ENCODE measurements around the gene CFAP58. TPM values are rescaled to one million over a fixed set of nuclear protein-coding genes. Genes with fewer than 3 reads are reported as not detected.

The CFAP58 gene
- total and polyA plus RNA-seq, 2 donors (not counting 3 experiments of a cell fraction or from before 2014, with no cell fraction given): 0.07 to 0.29 TPM

DNA sequence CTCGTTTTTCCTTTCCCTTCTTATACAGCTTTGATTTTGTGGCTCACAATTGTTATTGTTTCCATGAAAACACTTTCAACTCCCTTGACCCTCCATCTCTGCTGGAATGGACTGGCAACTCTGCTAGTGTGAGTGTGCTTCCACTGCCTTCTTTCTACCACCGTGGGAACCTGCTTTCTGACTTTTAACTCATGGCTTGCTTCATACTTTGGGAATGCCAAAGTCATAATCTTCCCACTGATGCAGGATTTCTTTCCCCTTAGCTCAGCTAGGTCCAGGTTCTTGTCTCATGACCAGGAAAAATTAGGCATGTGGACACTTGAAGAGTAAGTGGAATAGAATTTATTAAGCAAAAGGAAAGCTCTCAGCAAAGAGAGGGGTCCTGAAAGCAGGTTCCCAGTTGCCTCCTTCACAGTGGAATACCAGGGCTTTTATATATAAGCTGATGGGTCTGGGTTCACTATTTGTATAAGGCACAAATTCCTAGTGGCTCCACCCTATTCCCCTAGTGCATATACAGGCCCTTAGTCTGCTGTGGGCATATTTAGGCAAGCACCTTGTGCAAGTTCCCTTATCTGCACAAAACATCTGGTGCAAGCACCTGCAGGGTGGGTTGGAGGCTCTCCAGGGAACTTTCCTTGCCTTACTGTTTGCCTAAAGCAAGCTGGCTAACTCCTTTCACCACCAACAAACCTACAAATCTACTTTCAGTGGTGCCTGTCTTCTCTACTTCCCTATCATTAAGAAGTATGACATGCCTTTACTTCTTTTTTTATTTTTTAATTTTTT lies 119.5 kb downstream of the CFAP58 start:
- Histone ChIP-seq H3K27ac (ENCODE audit: insufficient read depth, low read depth, low read length) (no peak overlapping the region), H2AFZ (ENCODE audit: low read depth, low read length) (no peak overlapping the region)
- no peak for DNase-seq (ENCODE audit: low read depth, low spot score)

DNA sequence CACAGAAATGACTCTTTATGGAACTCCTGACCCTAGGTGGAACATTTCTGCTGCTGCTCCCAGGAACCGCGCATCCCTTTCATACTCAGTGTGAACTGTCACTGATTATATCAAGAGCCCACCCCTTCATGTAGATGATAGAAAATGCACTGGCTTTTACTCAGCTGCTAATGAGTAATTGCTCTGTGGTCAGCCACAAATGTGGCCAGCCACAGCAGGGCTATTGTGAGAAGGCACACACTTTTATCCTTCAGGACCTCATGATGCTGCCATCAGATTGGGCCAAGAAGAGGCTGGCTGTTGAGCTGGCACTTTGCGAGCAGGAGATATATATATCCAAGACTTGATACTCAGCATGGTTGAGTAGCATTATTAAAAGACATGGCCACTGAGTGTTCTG lies 124.7 kb downstream of the CFAP58 start:
- no peak overlapping the region for H2AFZ ChIP-seq (ENCODE audit: low read depth, low read length)
- no peaks in the 10 kb centered on the region for H3K4me1 ChIP-seq (ENCODE audit: control insufficient read depth, extremely low read depth, insufficient read depth, low read length)
- DNase-seq (ENCODE audit: low read depth, low spot score): no peak
- ChIA-PET CTCF (no interaction called here), POLR2A (no interaction called here)
- H3K36me3 ChIP-seq (ENCODE audit: control insufficient read depth in 2 of 2, extremely low read depth in 1 of 2, insufficient read depth in 2 of 2, low read length in 2 of 2): no peaks in the 10 kb centered on the region
- no peaks in the 10 kb centered on the region for H3K79me2 ChIP-seq (ENCODE audit: control insufficient read depth, insufficient read depth, low read length)
- dilution Hi-C loops (cut with MboI; ENCODE audit: extremely low pct_ligation_motif_present, low sequenced_read_pairs) (no loop called here), intact Hi-C loops (cut with micrococcal nuclease) (no loop called here)
- H3K9ac ChIP-seq (replicated peaks; ENCODE audit: extremely low read depth, insufficient read depth, low read length): no peak overlapping the region
- no peak overlapping the region for H3K4me2 ChIP-seq (ENCODE audit: insufficient read depth, low read length)
- no peak overlapping the region for H3K4me3 ChIP-seq (replicated peaks in 1 of 3; ENCODE audit: insufficient read depth in 1 of 3, low read depth in 1 of 3, low read length in 3 of 3)
- H3K27ac ChIP-seq (ENCODE audit: insufficient read depth, low read depth, low read length): no peak overlapping the region
- no peaks in the 10 kb centered on the region for H3K27me3 ChIP-seq (ENCODE audit: control insufficient read depth in 2 of 2, insufficient read depth in 2 of 2, low read length in 2 of 2)
- TF ChIP-seq GATA2 (IDR thresholded peaks at IDR 0.05; ENCODE audit: insufficient read depth, insufficient read length, low read depth, low read length) (no peak), MYC (IDR thresholded peaks at IDR 0.05; ENCODE audit: low read depth, low read length) (no peak), MAX (IDR thresholded peaks at IDR 0.05; ENCODE audit: insufficient read depth, insufficient read length) (no peak), FOS (IDR thresholded peaks at IDR 0.05; ENCODE audit: borderline replicate concordance, insufficient read depth, low read length) (no peak)
- H3K9me1 ChIP-seq (replicated peaks; ENCODE audit: control insufficient read depth, extremely low read depth, insufficient read depth, low read length): no peaks in the 10 kb centered on the region
- BruUV-seq (replicated peaks): no TSS peak
- H3K9me3 ChIP-seq (replicated peaks; ENCODE audit: control insufficient read depth, insufficient read depth, low read length): no peaks in the 10 kb centered on the region
- FAIRE-seq: no peak
- H4K20me1 ChIP-seq (replicated peaks; ENCODE audit: control insufficient read depth, extremely low read depth, insufficient read depth, low read length): no peaks in the 10 kb centered on the region

More for the DNA sequence above, 119.5 kb downstream of the CFAP58 start:
- TF ChIP-seq POLR2AphosphoS5 (IDR thresholded peaks at IDR 0.05; ENCODE audit: insufficient read depth, low read depth, low read length): no peak
- no peak for TF ChIP-seq MYC (IDR thresholded peaks at IDR 0.05; ENCODE audit: low read depth, low read length)
- Histone ChIP-seq H3K36me3 (ENCODE audit: control insufficient read depth in 2 of 2, extremely low read depth in 1 of 2, insufficient read depth in 2 of 2, low read length in 2 of 2) (no peaks in the 10 kb centered on the region), H3K79me2 (ENCODE audit: control insufficient read depth, insufficient read depth, low read length) (no peaks in the 10 kb centered on the region), H3K4me1 (ENCODE audit: control insufficient read depth, extremely low read depth, insufficient read depth, low read length) (no peaks in the 10 kb centered on the region), H3K4me3 (replicated peaks in 1 of 3; ENCODE audit: insufficient read depth in 1 of 3, low read depth in 1 of 3, low read length in 3 of 3) (no peak overlapping the region), H3K4me2 (ENCODE audit: insufficient read depth, low read length) (no peak overlapping the region), H4K20me1 (replicated peaks; ENCODE audit: control insufficient read depth, extremely low read depth, insufficient read depth, low read length) (no peaks in the 10 kb centered on the region), H3K27me3 (ENCODE audit: control insufficient read depth in 2 of 2, insufficient read depth in 2 of 2, low read length in 2 of 2) (no peaks in the 10 kb centered on the region), H3K9me1 (replicated peaks; ENCODE audit: control insufficient read depth, extremely low read depth, insufficient read depth, low read length) (no peaks in the 10 kb centered on the region), H3K9ac (replicated peaks; ENCODE audit: extremely low read depth, insufficient read depth, low read length) (no peak overlapping the region), H3K9me3 (replicated peaks; ENCODE audit: control insufficient read depth, insufficient read depth, low read length) (no peaks in the 10 kb centered on the region)
- ChIA-PET CTCF (interaction anchor here (1.4 kb wide), 1 partner anchor 25 kb away, joined by 3 read pairs; no protein-coding TSS in a partner anchor), POLR2A (no interaction called here)
- dilution Hi-C loops (cut with MboI; ENCODE audit: extremely low pct_ligation_motif_present, low sequenced_read_pairs): no loop called here
- no peak for FAIRE-seq
- intact Hi-C loops (cut with micrococcal nuclease): no loop called here
- no TSS peak for BruUV-seq (replicated peaks)
